SU-DHL-6 (cell line): Measurements from ENCODE around the gene PSMD14.

Source experiments
- H2AFZ ChIP-seq: fragments of 200-600 bp; sonication (generic); 2 replicates; pipeline ENCODE4 v1.6.1; 2014; ENCODE audit warnings: low read depth, mild to moderate bottlenecking, moderate library complexity, mixed read lengths, antibody characterized with exemption, low read length; ENCODE audit not compliant: severe bottlenecking
- H3F3A ChIP-seq: fragments of 200-600 bp; shearing (Covaris generic); 2 replicates; pipeline ENCODE4 v1.6.0; 2016; ENCODE audit warnings: antibody characterized with exemption, mild to moderate bottlenecking; ENCODE audit not compliant: insufficient read depth
- H3K27ac ChIP-seq: fragments of 200-600 bp; sonication (generic); 2 replicates; pipeline ENCODE4 v1.5.1; 2016; ENCODE audit warnings: low read depth, mild to moderate bottlenecking, low read length, moderate library complexity, mixed read lengths
- H3K27me3 ChIP-seq: fragments of 200-600 bp; sonication (generic), shearing (Covaris generic); 2 replicates; pipeline ENCODE4 v1.6.0; 2014; ENCODE audit warnings: mild to moderate bottlenecking, low read length
- H3K36me3 ChIP-seq: fragments of 200-600 bp; sonication (generic); 2 replicates; pipeline ENCODE4 v1.6.1; 2014; ENCODE audit warnings: mild to moderate bottlenecking, low read length, mixed read lengths
- H3K4me2 ChIP-seq: fragments of 300-600, 200-600 bp; shearing (Covaris generic), sonication (generic); 2 replicates; pipeline ENCODE4 v1.6.0; 2014; ENCODE audit warnings: low read length, low read depth, mild to moderate bottlenecking; ENCODE audit not compliant: poor library complexity, severe bottlenecking
- H3K4me3 ChIP-seq: fragments of 200-600 bp; sonication (generic); 2 replicates; pipeline ENCODE4 v1.5.1; 2014; ENCODE audit warnings: antibody characterized with exemption, low read length, mild to moderate bottlenecking, mixed read lengths; ENCODE audit not compliant: insufficient read depth, poor library complexity, severe bottlenecking
- H3K79me2 ChIP-seq: fragments of 200-600 bp; sonication (generic); 2 replicates; pipeline ENCODE4 v1.6.1; 2014; ENCODE audit warnings: mild to moderate bottlenecking, low read length, moderate library complexity; ENCODE audit not compliant: insufficient read depth
- H3K9ac ChIP-seq: fragments of 200-600 bp; sonication (generic); 2 replicates; pipeline ENCODE4 v1.7.0; 2014; ENCODE audit warnings: mild to moderate bottlenecking, low read length
- H3K9me2 ChIP-seq: fragments of 200-600 bp; sonication (generic); replicated peaks from 2 replicates; pipeline ENCODE4 v1.6.1; 2014; ENCODE audit warnings: low read length; ENCODE audit not compliant: insufficient read depth
- H3K9me3 ChIP-seq: fragments of 200-600 bp; sonication (generic); 2 replicates; pipeline ENCODE4 v1.6.1; 2014; ENCODE audit warnings: low read length, mixed read lengths; ENCODE audit not compliant: insufficient read depth
- H4K20me1 ChIP-seq: fragments of 200-600 bp; sonication (generic); 2 replicates; pipeline ENCODE4 v1.6.1; 2014; ENCODE audit warnings: low read depth, mild to moderate bottlenecking, antibody characterized with exemption, low read length, moderate library complexity, mixed read lengths
- EZH2phosphoT487 ChIP-seq: fragments of 200-600 bp; sonication (generic), shearing (Covaris generic); conservative IDR thresholded peaks from 2 replicates; pipeline ENCODE4 v1.6.1; 2018; ENCODE audit warnings: mild to moderate bottlenecking, antibody characterized with exemption, low read length, moderate library complexity, mixed read lengths
- TF ChIP-seq, protein P1 (sequence below): fragments of 200-600 bp; sonication (generic); IDR thresholded peaks from one replicate; pipeline ENCODE4 v1.5.1; 2017; ENCODE audit warnings: antibody characterized with exemption, mild to moderate bottlenecking, low read length, moderate library complexity; ENCODE audit not compliant: insufficient read depth, poor library complexity, severe bottlenecking

Gene PSMD14

DNA sequence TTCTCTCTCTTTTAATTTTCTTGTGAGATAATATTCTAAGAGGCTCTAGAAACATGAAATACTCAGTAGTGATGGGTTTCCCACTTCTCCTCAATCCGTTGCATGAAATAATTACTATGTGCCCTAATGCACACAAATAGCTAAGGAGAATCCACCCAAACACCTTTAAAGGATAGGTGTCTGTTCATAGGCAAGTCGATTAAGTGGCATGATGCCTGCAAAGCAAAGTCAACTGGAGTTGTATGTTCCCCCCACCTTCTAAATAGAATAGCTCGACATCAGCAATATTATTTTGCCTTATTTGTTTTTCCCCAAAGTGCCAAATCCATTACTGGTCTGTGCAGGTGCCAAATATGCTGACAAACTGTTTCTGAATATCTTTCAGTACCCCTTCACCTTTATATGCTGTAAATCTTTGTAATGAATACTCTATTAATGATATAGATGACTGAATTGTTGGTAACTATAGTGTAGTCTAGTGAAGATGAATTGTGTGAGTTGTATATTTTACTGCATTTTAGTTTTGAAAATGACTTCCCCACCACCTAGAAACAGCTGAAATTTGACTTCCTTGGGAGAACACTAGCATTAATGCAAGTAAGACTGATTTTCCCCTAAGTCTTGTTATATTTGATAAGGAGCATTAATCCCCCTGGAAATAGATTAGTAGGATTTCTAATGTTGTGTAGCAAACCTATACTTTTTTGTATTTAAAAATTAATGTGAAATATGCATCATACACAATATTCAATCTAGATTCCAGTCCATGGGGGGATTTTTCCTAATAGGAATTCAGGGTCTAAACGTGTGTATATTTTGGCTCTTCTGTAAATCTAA, 116.9 kb downstream of the PSMD14 start:
- Histone ChIP-seq H3K27me3 (no peaks in the 10 kb centered on the region), H2AFZ (no peak overlapping the region), H3K79me2 (no peaks in the 10 kb centered on the region), H3K27ac (no peak overlapping the region), H4K20me1 (no peaks in the 10 kb centered on the region), H3K36me3 (no peaks in the 10 kb centered on the region), H3K4me2 (no peak overlapping the region), H3K4me3 (no peak overlapping the region), H3K9me2 (no peaks in the 10 kb centered on the region), H3F3A (no peaks in the 10 kb centered on the region), H3K9me3 (no peaks in the 10 kb centered on the region), H3K9ac (no peak overlapping the region)
- no peak for TF ChIP-seq EZH2phosphoT487
- TF ChIP-seq, protein P1, sequence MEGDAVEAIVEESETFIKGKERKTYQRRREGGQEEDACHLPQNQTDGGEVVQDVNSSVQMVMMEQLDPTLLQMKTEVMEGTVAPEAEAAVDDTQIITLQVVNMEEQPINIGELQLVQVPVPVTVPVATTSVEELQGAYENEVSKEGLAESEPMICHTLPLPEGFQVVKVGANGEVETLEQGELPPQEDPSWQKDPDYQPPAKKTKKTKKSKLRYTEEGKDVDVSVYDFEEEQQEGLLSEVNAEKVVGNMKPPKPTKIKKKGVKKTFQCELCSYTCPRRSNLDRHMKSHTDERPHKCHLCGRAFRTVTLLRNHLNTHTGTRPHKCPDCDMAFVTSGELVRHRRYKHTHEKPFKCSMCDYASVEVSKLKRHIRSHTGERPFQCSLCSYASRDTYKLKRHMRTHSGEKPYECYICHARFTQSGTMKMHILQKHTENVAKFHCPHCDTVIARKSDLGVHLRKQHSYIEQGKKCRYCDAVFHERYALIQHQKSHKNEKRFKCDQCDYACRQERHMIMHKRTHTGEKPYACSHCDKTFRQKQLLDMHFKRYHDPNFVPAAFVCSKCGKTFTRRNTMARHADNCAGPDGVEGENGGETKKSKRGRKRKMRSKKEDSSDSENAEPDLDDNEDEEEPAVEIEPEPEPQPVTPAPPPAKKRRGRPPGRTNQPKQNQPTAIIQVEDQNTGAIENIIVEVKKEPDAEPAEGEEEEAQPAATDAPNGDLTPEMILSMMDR, result no peak

DNA sequence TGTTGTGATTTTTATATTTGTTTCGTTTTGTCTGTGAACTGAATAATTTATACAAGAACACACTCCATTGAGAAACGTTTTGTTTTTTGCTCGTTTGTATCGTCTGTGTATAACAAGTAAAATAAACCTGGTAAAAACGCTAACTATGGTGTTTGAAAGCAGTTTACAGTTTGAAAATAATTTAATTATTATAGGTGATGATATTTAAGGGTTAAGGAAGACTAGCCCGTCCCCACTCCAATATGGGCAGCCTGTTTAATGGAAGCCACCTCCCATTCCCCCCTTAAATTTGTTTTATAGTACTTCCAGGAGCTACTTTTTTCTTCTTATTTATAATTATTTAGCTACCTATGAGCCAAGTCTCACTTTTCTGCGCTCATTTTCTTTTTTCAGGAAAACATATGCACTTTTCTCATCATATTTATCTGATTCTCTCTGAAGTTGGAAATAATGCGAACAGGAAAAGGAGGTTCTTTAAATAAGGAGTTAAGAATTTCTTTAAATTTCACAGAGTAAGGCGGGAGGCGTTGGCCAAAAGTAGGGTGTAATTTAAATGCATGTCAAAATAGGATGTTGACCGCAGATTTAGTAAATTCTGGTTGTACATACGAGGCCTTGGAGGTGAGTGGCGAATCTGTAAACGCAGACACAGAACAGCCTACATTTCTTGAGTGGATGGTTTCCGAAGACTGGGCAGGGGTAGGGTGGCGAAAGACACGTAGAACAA, 117.7 kb downstream of the PSMD14 start:
- Histone ChIP-seq H3K27ac (no peak overlapping the region), H3K4me2 (no peak overlapping the region), H3K36me3 (no peaks in the 10 kb centered on the region), H3K9me3 (no peaks in the 10 kb centered on the region), H3F3A (no peaks in the 10 kb centered on the region), H2AFZ (no peak overlapping the region), H3K79me2 (no peaks in the 10 kb centered on the region), H3K4me3 (no peak overlapping the region), H3K27me3 (no peaks in the 10 kb centered on the region), H3K9me2 (no peaks in the 10 kb centered on the region), H3K9ac (no peak overlapping the region), H4K20me1 (no peaks in the 10 kb centered on the region)
- TF ChIP-seq, protein P1, result no peak
- TF ChIP-seq EZH2phosphoT487, result no peak

DNA sequence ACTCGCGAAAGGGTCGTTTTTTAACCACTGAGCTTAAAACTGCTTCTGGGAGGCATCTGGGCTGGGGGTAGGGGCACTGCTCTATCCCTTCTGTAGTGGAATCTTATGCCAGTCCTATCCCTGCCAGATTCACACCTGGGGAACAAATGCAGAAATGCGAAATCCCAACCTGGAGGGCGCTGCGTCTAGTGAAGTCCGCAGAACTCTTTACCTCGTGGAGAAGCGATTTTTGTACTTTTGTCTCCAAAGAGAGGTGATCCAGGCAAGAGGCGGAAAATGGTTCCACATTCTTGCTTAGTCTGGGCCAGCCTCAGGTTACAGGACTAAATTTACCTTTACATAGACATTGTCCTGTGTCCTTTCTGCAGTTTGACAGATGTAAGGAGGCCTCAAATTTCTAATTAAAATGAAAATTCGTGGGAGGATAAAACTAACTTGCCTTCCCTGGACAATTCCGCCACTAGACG, 118.3 kb downstream of the PSMD14 start:
- Histone ChIP-seq H2AFZ (no peak overlapping the region), H3K4me2 (no peak overlapping the region), H3K9me2 (no peaks in the 10 kb centered on the region), H3K79me2 (no peaks in the 10 kb centered on the region), H3K9ac (no peak overlapping the region), H4K20me1 (no peaks in the 10 kb centered on the region), H3K27me3 (no peaks in the 10 kb centered on the region), H3K36me3 (no peaks in the 10 kb centered on the region), H3K9me3 (no peaks in the 10 kb centered on the region), H3F3A (no peaks in the 10 kb centered on the region), H3K27ac (no peak overlapping the region), H3K4me3 (no peak overlapping the region)
- TF ChIP-seq EZH2phosphoT487, result no peak
- TF ChIP-seq, protein P1, result no peak
